HEK293T (cell line): ENCODE measurements around the gene GHR.

Source experiments
- ARNT ChIP-seq: fragments of 450-650 bp; IDR thresholded peaks from 2 replicates; pipeline ENCODE4 v1.6.1; 2017; ENCODE audit warnings: mild to moderate bottlenecking
- BHLHE40 ChIP-seq: fragments of 450-650 bp; IDR thresholded peaks from 2 replicates; pipeline ENCODE4 v1.6.1; 2016; ENCODE audit warnings: mild to moderate bottlenecking, moderate library complexity, borderline replicate concordance
- CTBP1 ChIP-seq: fragments of 450-650 bp; IDR thresholded peaks from 2 replicates; pipeline ENCODE4 v1.6.1; 2016; ENCODE audit warnings: borderline replicate concordance
- ELF4 ChIP-seq: fragments of 450-650 bp; IDR thresholded peaks from 2 replicates; pipeline ENCODE4 v1.6.1; 2017; ENCODE audit warnings: antibody characterized with exemption
- FOXA1 ChIP-seq: fragments of 450-650 bp; IDR thresholded peaks from 2 replicates; pipeline ENCODE4 v1.6.1; 2016; ENCODE audit warnings: mild to moderate bottlenecking
- FOXK2 ChIP-seq: fragments of 450-650 bp; IDR thresholded peaks from 2 replicates; pipeline ENCODE4 v1.6.1; 2016; ENCODE audit warnings: mild to moderate bottlenecking
- FOXM1 ChIP-seq: fragments of 450-650 bp; IDR thresholded peaks from 2 replicates; pipeline ENCODE4 v1.6.1; 2017; ENCODE audit warnings: mild to moderate bottlenecking, borderline replicate concordance
- PKNOX1 ChIP-seq: fragments of 450-650 bp; IDR thresholded peaks from 2 replicates; pipeline ENCODE4 v1.6.1; 2016
- SP1 ChIP-seq: fragments of 450-650 bp; IDR thresholded peaks from 2 replicates; pipeline ENCODE4 v1.6.1; 2017
- TARDBP ChIP-seq: fragments of 450-650 bp; IDR thresholded peaks from 2 replicates; pipeline ENCODE4 v1.6.1; 2016

GRCh38 chr5:42387563-42387962 is 35.7 kb upstream of the GHR start:
- TF ChIP-seq SP1 (no peak), BHLHE40 (no peak), FOXM1 (no peak), TARDBP (no peak), FOXA1 (no peak), PKNOX1 (no peak), ELF4 (no peak), FOXK2 (no peak), ARNT (no peak), CTBP1 (no peak)
